RWPE1 (cell line): ENCODE data around the gene EMILIN3.
A peak's percentile ranks its signal among the peaks of the same experiment; 100 is the strongest.

Experiments used
- CTCF ChIA-PET: fragments of 350-600 bp; sonication (Branson Sonifier 250); formaldehyde crosslinking; extraction: SDS; loops from one replicate; lab custom pipeline; 2021; lab: Yijun Ruan, JAX
- POLR2A ChIA-PET: fragments of 400-600 bp; formaldehyde crosslinking; extraction: SDS; loops from one replicate; lab custom pipeline; 2020; ENCODE audit warnings: antibody characterized with exemption; ENCODE audit not compliant: low non-redundant PET; lab: Yijun Ruan, JAX
- DNase-seq: peaks from one replicate; pipeline ENCODE4 v3.0.0; 2012; ENCODE audit warnings: low spot score
- H3K27ac ChIP-seq: fragments of 450-650 bp; 2 replicates; pipeline ENCODE4 v1.5.1; 2017
- CTCF ChIP-seq: fragments of 450-650 bp; conservative IDR thresholded peaks from 2 replicates; pipeline ENCODE4 v1.5.1; 2017; ENCODE audit warnings: low read depth, mild to moderate bottlenecking

Gene EMILIN3

GRCh38 chr20:41392871-41393704, 26.5 kb upstream of the EMILIN3 start:
- ChIA-PET POLR2A (no interaction called here), CTCF (interaction anchor here (0.5 kb wide), 1 partner anchor 305 kb away, joined by 3 read pairs; no protein-coding TSS in a partner anchor)
- no peak for TF ChIP-seq CTCF
- DNase-seq, result no peak
- H3K27ac ChIP-seq, result no peak overlapping the region

GRCh38 chr20:41392295-41392694, 25.7 kb upstream of the EMILIN3 start:
- ChIA-PET POLR2A (no interaction called here), CTCF (interaction anchor here (0.5 to 0.6 kb wide), 2 partner anchors 281 to 306 kb away, joined by 3 read pairs; no protein-coding TSS in a partner anchor)
- peak overlapping the region; percentile 4; the same call in 1 of the 2 replicates for H3K27ac ChIP-seq
- DNase-seq, result no peak
- no peak for TF ChIP-seq CTCF

- TF ChIP-seq CTCF, result no peak
- CTCF ChIA-PET, result interaction anchor here (0.6 to 0.7 kb wide), 2 partner anchors 224 to 280 kb away, joined by 3 to 5 read pairs; no protein-coding TSS in a partner anchor
- peak; percentile 74 for DNase-seq
- peak overlapping the region; percentile 4; the same call in 1 of the 2 replicates for H3K27ac ChIP-seq
- POLR2A ChIA-PET, result no interaction called here
These were observed 25.0 kb upstream of the EMILIN3 start for GRCh38 chr20:41391587-41392001.

GRCh38 chr20:41390889-41391288, 24.3 kb upstream of the EMILIN3 start:
- TF ChIP-seq CTCF, result no peak
- ChIA-PET CTCF (interaction anchor here (0.7 kb wide), 1 partner anchor 223 kb away, joined by 5 read pairs; no protein-coding TSS in a partner anchor), POLR2A (no interaction called here)
- no peak overlapping the region for H3K27ac ChIP-seq
- DNase-seq, result no peak

GRCh38 chr20:41387444-41387851, 20.8 kb upstream of the EMILIN3 start:
- DNase-seq, result no peak
- ChIA-PET CTCF (interaction anchor here (0.7 to 0.9 kb wide), 2 partner anchors 9 to 10 kb away, joined by 4 to 5 read pairs; no protein-coding TSS in a partner anchor), POLR2A (no interaction called here)

More at GRCh38 chr20:41387444-41387851, 20.8 kb upstream of the EMILIN3 start:
- H3K27ac ChIP-seq, result no peak overlapping the region
- no peak for TF ChIP-seq CTCF
